Lower leg skin (tissue), 3 donors: ENCODE data around the gene VASH1.

ENCODE experiments used
- POLR2A ChIP-seq, 2 donors: fragments of 450-650 bp; IDR thresholded peaks; one replicate each; pipeline ENCODE4 v1.6.1; 2016 to 2017; ENCODE audit warnings: antibody characterized with exemption in 2 of 2, mild to moderate bottlenecking in 1 of 2, moderate library complexity in 1 of 2
- TF ChIP-seq, protein P1 (sequence below), 3 donors: fragments of 450-650 bp; IDR thresholded peaks; one replicate each; pipeline ENCODE4 v1.5.1; 2016; ENCODE audit warnings: antibody characterized with exemption in 3 of 3, mild to moderate bottlenecking in 3 of 3, moderate library complexity in 2 of 3

DNA sequence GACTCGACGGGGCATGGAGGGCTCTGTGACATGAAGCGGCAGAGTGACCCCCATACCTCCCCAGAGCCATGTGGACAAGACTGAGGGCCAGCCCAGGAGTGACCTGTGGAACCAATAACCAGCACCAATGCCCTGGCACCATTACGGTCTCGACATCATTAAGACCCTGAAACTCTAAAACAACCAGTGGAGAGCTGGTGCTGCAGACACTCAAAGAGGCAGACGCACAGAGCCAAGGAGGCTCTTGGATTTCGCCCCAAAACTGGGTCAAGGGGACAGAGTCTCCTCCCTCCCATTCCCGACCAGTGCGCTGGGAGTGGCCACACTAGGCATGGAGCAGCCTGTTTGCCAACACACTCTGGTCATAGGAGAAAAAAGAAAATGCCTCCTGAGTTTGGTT, 41.6 kb upstream of the VASH1 start:
- TF ChIP-seq, protein P1, sequence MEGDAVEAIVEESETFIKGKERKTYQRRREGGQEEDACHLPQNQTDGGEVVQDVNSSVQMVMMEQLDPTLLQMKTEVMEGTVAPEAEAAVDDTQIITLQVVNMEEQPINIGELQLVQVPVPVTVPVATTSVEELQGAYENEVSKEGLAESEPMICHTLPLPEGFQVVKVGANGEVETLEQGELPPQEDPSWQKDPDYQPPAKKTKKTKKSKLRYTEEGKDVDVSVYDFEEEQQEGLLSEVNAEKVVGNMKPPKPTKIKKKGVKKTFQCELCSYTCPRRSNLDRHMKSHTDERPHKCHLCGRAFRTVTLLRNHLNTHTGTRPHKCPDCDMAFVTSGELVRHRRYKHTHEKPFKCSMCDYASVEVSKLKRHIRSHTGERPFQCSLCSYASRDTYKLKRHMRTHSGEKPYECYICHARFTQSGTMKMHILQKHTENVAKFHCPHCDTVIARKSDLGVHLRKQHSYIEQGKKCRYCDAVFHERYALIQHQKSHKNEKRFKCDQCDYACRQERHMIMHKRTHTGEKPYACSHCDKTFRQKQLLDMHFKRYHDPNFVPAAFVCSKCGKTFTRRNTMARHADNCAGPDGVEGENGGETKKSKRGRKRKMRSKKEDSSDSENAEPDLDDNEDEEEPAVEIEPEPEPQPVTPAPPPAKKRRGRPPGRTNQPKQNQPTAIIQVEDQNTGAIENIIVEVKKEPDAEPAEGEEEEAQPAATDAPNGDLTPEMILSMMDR (IDR thresholded peaks at IDR 0.05), result no peak
- no peak for TF ChIP-seq POLR2A (IDR thresholded peaks at IDR 0.05)
